HepG2 (cell line): ENCODE data around the gene SERINC2. TPM values are rescaled to one million over a fixed set of nuclear protein-coding genes. Genes with fewer than 3 reads are reported as not detected.

Experiments used
- AKAP8 ChIP-seq: sonication (generic); formaldehyde crosslinking; IDR thresholded peaks from 2 replicates; pipeline ENCODE4 v1.5.1; 2020; ENCODE audit warnings: mild to moderate bottlenecking, missing genetic modification reagents
- CEBPB ChIP-seq: IDR thresholded peaks from 2 replicates; pipeline ENCODE4 v1.6.1; 2011; ENCODE audit warnings: low read depth, low read length, improper control_type of control experiment, borderline replicate concordance
- FIP1L1 ChIP-seq: fragments of 200-400 bp; formaldehyde crosslinking; IDR thresholded peaks from 2 replicates; pipeline ENCODE4 v1.6.1; 2018; ENCODE audit warnings: low read depth, mild to moderate bottlenecking, low read length, moderate library complexity, borderline replicate concordance; ENCODE audit not compliant: insufficient read depth
- HNRNPK ChIP-seq: fragments of 200-400 bp; formaldehyde crosslinking; IDR thresholded peaks from 2 replicates; pipeline ENCODE4 v1.6.1; 2018; ENCODE audit warnings: low read length, low read depth, moderate library complexity, mild to moderate bottlenecking; ENCODE audit not compliant: poor library complexity, severe bottlenecking
- MTA3 ChIP-seq: sonication (generic); formaldehyde crosslinking; IDR thresholded peaks from 2 replicates; pipeline ENCODE4 v1.4.0; 2020; ENCODE audit warnings: missing genetic modification reagents
- NPAS2 ChIP-seq: sonication (generic); formaldehyde crosslinking; IDR thresholded peaks from 2 replicates; pipeline ENCODE4 v1.8.0; 2022; ENCODE audit warnings: mild to moderate bottlenecking, missing genetic modification reagents, borderline replicate concordance
- TCF7 ChIP-seq: sonication (generic); IDR thresholded peaks from 2 replicates; pipeline ENCODE4 v1.6.1; 2016; ENCODE audit warnings: antibody characterized with exemption, low read depth
- TOPORS ChIP-seq: sonication (generic); formaldehyde crosslinking; IDR thresholded peaks from 2 replicates; pipeline ENCODE4 v1.8.0; 2023; ENCODE audit warnings: mild to moderate bottlenecking, missing genetic modification reagents
- ZBTB38 ChIP-seq: sonication (generic); formaldehyde crosslinking; IDR thresholded peaks from 2 replicates; pipeline ENCODE4 v1.5.1; 2020; ENCODE audit warnings: mild to moderate bottlenecking, missing genetic modification reagents
- ZFP90 ChIP-seq: sonication (generic); formaldehyde crosslinking; IDR thresholded peaks from 2 replicates; pipeline ENCODE4 v1.8.0; 2022; ENCODE audit warnings: missing genetic modification reagents, mild to moderate bottlenecking, inconsistent platforms, borderline replicate concordance
- ZNF484 ChIP-seq: sonication (generic); formaldehyde crosslinking; IDR thresholded peaks from 2 replicates; pipeline ENCODE4 v1.5.1; 2020; ENCODE audit warnings: mild to moderate bottlenecking, low read depth, missing genetic modification reagents, borderline replicate concordance
- ZNF557 ChIP-seq: sonication (generic); formaldehyde crosslinking; IDR thresholded peaks from 2 replicates; pipeline ENCODE4 v1.4.0; 2020; ENCODE audit warnings: missing genetic modification reagents
- ZNF775 ChIP-seq: sonication (generic); formaldehyde crosslinking; IDR thresholded peaks from 2 replicates; pipeline ENCODE4 v1.4.0; 2020; ENCODE audit warnings: missing genetic modification reagents, mild to moderate bottlenecking, moderate library complexity, borderline replicate concordance
- polyA plus RNA-seq, 8 experiments: library from polyadenylated mRNA; depleted of rRNA in 3 of 8; stranded (reverse) in 7 of 8; unstranded in 1 of 8; fragments of >200 nt; fragmentation: Illumina TruSeq in 4 of 8; extraction: Trizol in 4 of 8; gene quantifications; 2 replicates each; pipeline versions ENCODE4 v1.2.1 to v1.2.3, GENCODE V29; 2011 to 2016; ENCODE audit warnings: low read depth in 4 of 8, missing spikeins in 1 of 8, mixed read lengths in 1 of 8; ENCODE audit not compliant: insufficient read depth in 1 of 8
- total RNA-seq, 5 experiments: library from RNA; depleted of rRNA; stranded (reverse); fragments of >200 nt; fragmentation: Illumina TruSeq; extraction: Trizol; gene quantifications; 2 replicates each; pipeline ENCODE4 v1.2.3, GENCODE V29; 2016; ENCODE audit warnings: low read depth in 1 of 5
- TF ChIP-seq, protein P1 (sequence below): sonication (generic); formaldehyde crosslinking; IDR thresholded peaks from 2 replicates; pipeline ENCODE4 v1.8.0; 2022; ENCODE audit warnings: mild to moderate bottlenecking, missing genetic modification reagents, borderline replicate concordance
- TF ChIP-seq, protein P2 (sequence below): sonication (generic); formaldehyde crosslinking; IDR thresholded peaks from 2 replicates; pipeline ENCODE4 v1.4.0; 2020; ENCODE audit warnings: missing genetic modification reagents

Gene SERINC2
- total and polyA plus RNA-seq, 2 of the 13 experiments (the other 11 are each of a cell fraction or from before 2014, with no cell fraction given): 4.8 to 126 TPM

DNA sequence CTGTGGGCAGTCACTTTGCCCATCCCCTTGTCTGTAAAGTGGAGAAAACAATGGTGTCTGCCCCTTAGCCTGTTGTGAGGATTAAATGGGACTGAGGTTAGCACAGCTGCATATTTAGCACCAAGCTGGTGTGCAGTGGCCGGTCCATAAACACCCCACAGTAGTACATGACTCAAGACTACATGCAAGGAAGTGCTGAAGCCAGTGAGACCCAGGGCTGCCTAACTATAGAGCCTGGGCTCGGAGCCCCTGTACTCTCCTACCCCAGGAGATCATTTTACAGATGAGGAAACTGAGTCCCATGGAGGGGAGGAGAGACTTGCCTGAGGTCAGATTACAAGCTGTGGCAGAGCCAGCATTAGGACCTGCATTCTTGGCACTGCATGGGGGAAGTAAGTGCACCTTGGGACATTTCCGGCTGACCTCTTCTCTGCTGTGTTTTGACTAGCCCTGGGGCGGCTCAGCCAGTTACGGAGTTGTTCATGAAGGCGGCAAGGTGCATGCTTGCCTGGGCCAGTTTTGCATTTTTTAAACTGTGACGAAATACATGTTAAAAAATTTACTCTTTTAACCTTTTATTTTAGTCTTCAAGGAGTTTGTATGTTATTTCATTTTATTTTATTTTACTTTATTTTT lies 3.2 kb downstream of the SERINC2 start (continued):
- no peak for TF ChIP-seq HNRNPK
- TF ChIP-seq, protein P1, sequence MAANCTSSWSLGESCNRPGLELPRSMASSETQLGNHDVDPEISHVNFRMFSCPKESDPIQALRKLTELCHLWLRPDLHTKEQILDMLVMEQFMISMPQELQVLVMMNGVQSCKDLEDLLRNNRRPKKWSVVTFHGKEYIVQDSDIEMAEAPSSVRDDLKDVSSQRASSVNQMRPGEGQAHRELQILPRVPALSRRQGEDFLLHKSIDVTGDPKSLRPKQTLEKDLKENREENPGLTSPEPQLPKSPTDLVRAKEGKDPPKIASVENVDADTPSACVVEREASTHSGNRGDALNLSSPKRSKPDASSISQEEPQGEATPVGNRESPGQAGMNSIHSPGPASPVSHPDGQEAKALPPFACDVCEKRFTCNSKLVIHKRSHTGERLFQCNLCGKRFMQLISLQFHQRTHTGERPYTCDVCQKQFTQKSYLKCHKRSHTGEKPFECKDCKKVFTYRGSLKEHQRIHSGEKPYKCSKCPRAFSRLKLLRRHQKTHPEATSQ: no peak
- TF ChIP-seq ZFP90 (CRISPR knock-in tag): no peak
- TF ChIP-seq ZNF484 (CRISPR knock-in tag): no peak
- TF ChIP-seq, protein P2, sequence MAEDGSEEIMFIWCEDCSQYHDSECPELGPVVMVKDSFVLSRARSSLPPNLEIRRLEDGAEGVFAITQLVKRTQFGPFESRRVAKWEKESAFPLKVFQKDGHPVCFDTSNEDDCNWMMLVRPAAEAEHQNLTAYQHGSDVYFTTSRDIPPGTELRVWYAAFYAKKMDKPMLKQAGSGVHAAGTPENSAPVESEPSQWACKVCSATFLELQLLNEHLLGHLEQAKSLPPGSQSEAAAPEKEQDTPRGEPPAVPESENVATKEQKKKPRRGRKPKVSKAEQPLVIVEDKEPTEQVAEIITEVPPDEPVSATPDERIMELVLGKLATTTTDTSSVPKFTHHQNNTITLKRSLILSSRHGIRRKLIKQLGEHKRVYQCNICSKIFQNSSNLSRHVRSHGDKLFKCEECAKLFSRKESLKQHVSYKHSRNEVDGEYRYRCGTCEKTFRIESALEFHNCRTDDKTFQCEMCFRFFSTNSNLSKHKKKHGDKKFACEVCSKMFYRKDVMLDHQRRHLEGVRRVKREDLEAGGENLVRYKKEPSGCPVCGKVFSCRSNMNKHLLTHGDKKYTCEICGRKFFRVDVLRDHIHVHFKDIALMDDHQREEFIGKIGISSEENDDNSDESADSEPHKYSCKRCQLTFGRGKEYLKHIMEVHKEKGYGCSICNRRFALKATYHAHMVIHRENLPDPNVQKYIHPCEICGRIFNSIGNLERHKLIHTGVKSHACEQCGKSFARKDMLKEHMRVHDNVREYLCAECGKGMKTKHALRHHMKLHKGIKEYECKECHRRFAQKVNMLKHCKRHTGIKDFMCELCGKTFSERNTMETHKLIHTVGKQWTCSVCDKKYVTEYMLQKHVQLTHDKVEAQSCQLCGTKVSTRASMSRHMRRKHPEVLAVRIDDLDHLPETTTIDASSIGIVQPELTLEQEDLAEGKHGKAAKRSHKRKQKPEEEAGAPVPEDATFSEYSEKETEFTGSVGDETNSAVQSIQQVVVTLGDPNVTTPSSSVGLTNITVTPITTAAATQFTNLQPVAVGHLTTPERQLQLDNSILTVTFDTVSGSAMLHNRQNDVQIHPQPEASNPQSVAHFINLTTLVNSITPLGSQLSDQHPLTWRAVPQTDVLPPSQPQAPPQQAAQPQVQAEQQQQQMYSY (CRISPR knock-in tag): no peak
- TF ChIP-seq TCF7: no peak
- peak; percentile 21; the same call in 1 of the 2 replicates for TF ChIP-seq AKAP8
- TF ChIP-seq CEBPB: peak; percentile 6; the same call in 1 of the 2 replicates
- no peak for TF ChIP-seq ZNF775
- peak; percentile 47; the same call in 1 of the 2 replicates for TF ChIP-seq ZBTB38 (CRISPR knock-in tag)
- TF ChIP-seq NPAS2 (CRISPR knock-in tag): no peak
- TF ChIP-seq ZNF557 (CRISPR knock-in tag): no peak
- TF ChIP-seq TOPORS: no peak
- no peak for TF ChIP-seq FIP1L1
- no peak for TF ChIP-seq MTA3 (CRISPR knock-in tag)
